ENCODE measurements around the gene RSAD1.

The RSAD1 gene

GRCh38 chr17:50498021-50498874 lies 19.6 kb downstream of the RSAD1 start:
- no peak for DNase-seq

- no peak for DNase-seq
Observed at GRCh38 chr17:50499270-50499669, 20.6 kb downstream of the RSAD1 start.

GRCh38 chr17:50499721-50500120 lies 21.1 kb downstream of the RSAD1 start:
- no peak for DNase-seq

- DNase-seq = peak; percentile 56
Observed at GRCh38 chr17:50501054-50501453, 22.4 kb downstream of the RSAD1 start.

GRCh38 chr17:50502301-50502990 lies 23.8 kb downstream of the RSAD1 start:
- DNase-seq = no peak

GRCh38 chr17:50505591-50506130 lies 27.0 kb downstream of the RSAD1 start:
- DNase-seq = no peak

- no peak for DNase-seq
Observed at GRCh38 chr17:50506298-50506697, 27.6 kb downstream of the RSAD1 start.

- DNase-seq = no peak
Observed at GRCh38 chr17:50507871-50508572, 29.4 kb downstream of the RSAD1 start, which contains the start of gene MYCBPAP. Gene MYCBPAP, plus strand, starts transcription at chr17:50508439. Its CDS starts 236 bp downstream, at chr17:50508675.

GRCh38 chr17:50508573-50509460 lies 30.2 kb downstream of the RSAD1 start:
- no peak for DNase-seq

GRCh38 chr17:50511058-50511457 lies 32.4 kb downstream of the RSAD1 start:
- DNase-seq = peak; percentile 11

GRCh38 chr17:50513495-50513894 lies 34.8 kb downstream of the RSAD1 start:
- no peak for DNase-seq

GRCh38 chr17:50514388-50514787 lies 35.7 kb downstream of the RSAD1 start:
- no peak for DNase-seq

- no peak for DNase-seq
Observed at GRCh38 chr17:50514936-50515702, 36.5 kb downstream of the RSAD1 start.

GRCh38 chr17:50517011-50517410 lies 38.4 kb downstream of the RSAD1 start:
- DNase-seq = no peak

- DNase-seq = no peak
Observed at GRCh38 chr17:50517504-50518383, 39.1 kb downstream of the RSAD1 start.

GRCh38 chr17:50518384-50519023 lies 39.8 kb downstream of the RSAD1 start:
- no peak for DNase-seq

- DNase-seq = no peak
Observed at GRCh38 chr17:50519141-50519834, 40.6 kb downstream of the RSAD1 start.

GRCh38 chr17:50520483-50520882 lies 41.8 kb downstream of the RSAD1 start:
- no peak for DNase-seq

GRCh38 chr17:50521514-50521913 lies 42.9 kb downstream of the RSAD1 start:
- DNase-seq = no peak

Measured in OCI-M1 (cell line).